HepG2 (cell line): ENCODE data around the gene RPGRIP1. TPM values are rescaled to one million over a fixed set of nuclear protein-coding genes. Genes with fewer than 3 reads are reported as not detected.

ENCODE experiments used
- ATAC-seq: fragments of 200-7000 bp; cut with Tn5 transposase; 3 replicates; pipeline ENCODE4 v1.9.1; 2020; ENCODE audit warnings: mild to moderate bottlenecking, moderate library complexity
- BruUV-seq: library from RNA; stranded (reverse); fragments of 400-500 nt; replicated peaks from 2 replicates; lab custom pipeline; 2021; lab: Mats Ljungman, UMichigan
- CTCF ChIA-PET: fragments of 300-600 bp; formaldehyde crosslinking; extraction: SDS; loops from one replicate; lab custom pipeline; 2021; ENCODE audit warnings: low total read pairs, inconsistent platforms, low intra/inter-chr PET ratio; lab: Yijun Ruan, JAX
- POLR2A ChIA-PET: fragments of 350-600 bp; sonication (Branson Sonifier 250); formaldehyde crosslinking; loops from one replicate; lab custom pipeline; 2020; ENCODE audit warnings: antibody characterized with exemption, inconsistent platforms; lab: Yijun Ruan, JAX
- DNase-seq: peaks from one replicate; pipeline ENCODE4 v3.0.0-alpha.2; 2015; ENCODE audit warnings: low spot score
- FAIRE-seq: peaks from 3 replicates; lab custom pipeline; 2011; peaks lifted over from hg19 to GRCh38; lab: Jason Lieb, UNC
- H2AFZ ChIP-seq: one replicate; pipeline ENCODE4 v1.6.1; 2011; ENCODE audit warnings: low read length, inconsistent platforms
- H3K27ac ChIP-seq: fragments of 300-600 bp; 3 replicates; pipeline ENCODE4 v1.8.0; 2011; ENCODE audit warnings: mixed run types, mild to moderate bottlenecking, mixed read lengths, low read length, inconsistent platforms; ENCODE audit not compliant: insufficient read depth; ENCODE audit errors: extremely low read length
- H3K27me3 ChIP-seq, 2 experiments: fragments of 200-600 bp in 1 of 2; 2 replicates in 1 of 2; 3 replicates in 1 of 2; pipeline versions ENCODE4 v1.6.0 to v1.8.0; 2011; ENCODE audit warnings: low read length in 2 of 2, mild to moderate bottlenecking in 2 of 2, moderate library complexity in 2 of 2, inconsistent platforms in 1 of 2; ENCODE audit not compliant: insufficient read depth in 2 of 2, control insufficient read depth in 1 of 2
- H3K36me3 ChIP-seq, 2 experiments: fragments of 200-600 bp in 1 of 2; replicated peaks in 1 of 2; 2 replicates in 1 of 2; 3 replicates in 1 of 2; pipeline versions ENCODE4 v1.5.1 to v1.8.0; 2011; ENCODE audit warnings: low read length in 2 of 2, inconsistent platforms in 1 of 2; ENCODE audit not compliant: insufficient read depth in 2 of 2, control insufficient read depth in 1 of 2
- H3K4me1 ChIP-seq: 2 replicates; pipeline ENCODE4 v1.5.1; 2012; ENCODE audit warnings: low read length, inconsistent platforms; ENCODE audit not compliant: insufficient read depth
- H3K4me2 ChIP-seq: 2 replicates; pipeline ENCODE4 v1.6.0; 2011; ENCODE audit warnings: low read depth, low read length, inconsistent platforms
- H3K4me3 ChIP-seq, 3 experiments: fragments of 200-600 bp in 1 of 3; sonication (generic), shearing (Covaris generic) in 1 of 3; replicated peaks in 1 of 3; 2 replicates each; pipeline ENCODE4 v1.5.1; 2011 to 2016; ENCODE audit warnings: low read length in 3 of 3, inconsistent platforms in 2 of 3, low read depth in 2 of 3, mild to moderate bottlenecking in 2 of 3, control low read depth in 1 of 3, mixed read lengths in 1 of 3; ENCODE audit not compliant: insufficient read depth in 1 of 3
- H3K79me2 ChIP-seq: one replicate; pipeline ENCODE4 v1.6.1; 2011; ENCODE audit warnings: low read length, inconsistent platforms; ENCODE audit not compliant: insufficient read depth
- H3K9ac ChIP-seq: 2 replicates; pipeline ENCODE4 v1.6.0; 2011; ENCODE audit warnings: mild to moderate bottlenecking, low read depth, low read length, inconsistent platforms; ENCODE audit not compliant: insufficient read depth
- H3K9me3 ChIP-seq: 2 replicates; pipeline ENCODE4 v1.5.1; 2012; ENCODE audit warnings: mild to moderate bottlenecking, low read length
- H4K20me1 ChIP-seq: 2 replicates; pipeline ENCODE4 v1.6.0; 2011; ENCODE audit warnings: inconsistent platforms, mild to moderate bottlenecking, low read length, moderate library complexity; ENCODE audit not compliant: insufficient read depth
- AGO1 ChIP-seq: fragments of 200-400 bp; formaldehyde crosslinking; IDR thresholded peaks from 2 replicates; pipeline ENCODE4 v1.6.1; 2017; ENCODE audit warnings: mild to moderate bottlenecking, low read depth, low read length, moderate library complexity; ENCODE audit not compliant: poor library complexity, severe bottlenecking
- ARID5B ChIP-seq: IDR thresholded peaks from 2 replicates; pipeline ENCODE4 v1.4.0; 2020; ENCODE audit warnings: mild to moderate bottlenecking, missing genetic modification reagents
- ATF7-NPFF ChIP-seq: sonication (generic); formaldehyde crosslinking; IDR thresholded peaks from 2 replicates; pipeline ENCODE4 v1.8.1; 2023; ENCODE audit warnings: mild to moderate bottlenecking, low read depth, missing genetic modification reagents, moderate library complexity
- FOXP1 ChIP-seq, 2 experiments: fragments of 450-650 bp in 1 of 2; IDR thresholded peaks; 2 replicates each; pipeline ENCODE4 v1.6.1; 2017 to 2018; ENCODE audit warnings: antibody characterized with exemption in 1 of 2
- IRF2 ChIP-seq: IDR thresholded peaks from 2 replicates; pipeline ENCODE4 v1.6.1; 2018; ENCODE audit warnings: missing genetic modification reagents, missing compliant biosample characterization
- KAT7 ChIP-seq: IDR thresholded peaks from 2 replicates; pipeline ENCODE4 v1.6.1; 2018; ENCODE audit warnings: borderline replicate concordance, missing compliant biosample characterization
- KAT8 ChIP-seq: IDR thresholded peaks from 2 replicates; pipeline ENCODE4 v1.6.1; 2016; ENCODE audit warnings: missing genetic modification reagents, missing compliant biosample characterization
- MAZ ChIP-seq, 2 experiments: sonication (generic) in 1 of 2; formaldehyde crosslinking in 1 of 2; IDR thresholded peaks; 2 replicates each; pipeline versions ENCODE4 v1.5.0 to v1.6.1; 2012 to 2020; ENCODE audit warnings: low read depth in 2 of 2, mild to moderate bottlenecking in 2 of 2, borderline replicate concordance in 1 of 2, improper control_type of control experiment in 1 of 2, low read length in 1 of 2, missing genetic modification reagents in 1 of 2, moderate library complexity in 1 of 2
- MLLT10 ChIP-seq: sonication (generic); formaldehyde crosslinking; IDR thresholded peaks from 2 replicates; pipeline ENCODE4 v1.4.0; 2020; ENCODE audit warnings: missing genetic modification reagents
- MXI1 ChIP-seq: IDR thresholded peaks from 3 replicates; pipeline ENCODE4 v1.6.1; 2012; ENCODE audit warnings: low read depth, low read length, inconsistent platforms, borderline replicate concordance
- NKX3-1 ChIP-seq: sonication (generic); formaldehyde crosslinking; IDR thresholded peaks from 2 replicates; pipeline ENCODE4 v1.5.0; 2020; ENCODE audit warnings: missing genetic modification reagents
- PTBP1 ChIP-seq: fragments of 200-400 bp; formaldehyde crosslinking; IDR thresholded peaks from 2 replicates; pipeline ENCODE4 v1.6.1; 2018; ENCODE audit warnings: low read length, low read depth; ENCODE audit not compliant: poor library complexity, severe bottlenecking
- SAP130 ChIP-seq: IDR thresholded peaks from 2 replicates; pipeline ENCODE4 v1.6.1; 2016; ENCODE audit warnings: low read depth
- ZNF792 ChIP-seq: IDR thresholded peaks from 2 replicates; pipeline ENCODE4 v1.6.1; 2016
- WGBS: methylation state at CpG from one replicate; pipeline ENCODE4 v1.1.6; 2017; ENCODE audit warnings: low lambda C conversion rate; 5-methylcytosine and 5-hydroxymethylcytosine counted together
- in situ Hi-C: cut with HindIII; loops from 2 replicates; pipeline ENCODE4 v1.10.0; 2017; ENCODE audit warnings: low pct_unique_long_range_greater_than_20kb; ENCODE audit not compliant: extremely low pct_ligation_motif_present
- intact Hi-C: fragments of 100-400 bp; cut with micrococcal nuclease; formaldehyde crosslinking; loops from one replicate; pipeline ENCODE4 v1.10.0; 2022; ENCODE audit not compliant: unreplicated experiment
- polyA plus RNA-seq, 8 experiments: library from polyadenylated mRNA; depleted of rRNA in 3 of 8; stranded (reverse) in 7 of 8; unstranded in 1 of 8; fragments of >200 nt; fragmentation: Illumina TruSeq in 4 of 8; extraction: Trizol in 4 of 8; gene quantifications; 2 replicates each; pipeline versions ENCODE4 v1.2.1 to v1.2.3, GENCODE V29; 2011 to 2016; ENCODE audit warnings: low read depth in 4 of 8, missing spikeins in 1 of 8, mixed read lengths in 1 of 8; ENCODE audit not compliant: insufficient read depth in 1 of 8
- total RNA-seq, 5 experiments: library from RNA; depleted of rRNA; stranded (reverse); fragments of >200 nt; fragmentation: Illumina TruSeq; extraction: Trizol; gene quantifications; 2 replicates each; pipeline ENCODE4 v1.2.3, GENCODE V29; 2016; ENCODE audit warnings: low read depth in 1 of 5
- TF ChIP-seq, protein P1 (sequence below): IDR thresholded peaks from 2 replicates; pipeline ENCODE4 v1.6.1; 2016; ENCODE audit warnings: mild to moderate bottlenecking
- TF ChIP-seq, protein P2 (sequence below): sonication (generic); formaldehyde crosslinking; IDR thresholded peaks from 2 replicates; pipeline ENCODE4 v1.8.0; 2022; ENCODE audit warnings: mild to moderate bottlenecking, missing genetic modification reagents; ENCODE audit not compliant: insufficient replicate concordance

The RPGRIP1 gene
- total and polyA plus RNA-seq, 2 of the 13 experiments (the other 11 are each of a cell fraction or from before 2014, with no cell fraction given), result 0.13 to 1.1 TPM

GRCh38 chr14:21267886-21268616 is 11.8 kb upstream of the RPGRIP1 start:
- H3K4me2 ChIP-seq, result peak overlapping the region; percentile 88
- BruUV-seq, result no TSS peak
- no peak overlapping the region for H2AFZ ChIP-seq
- H3K79me2 ChIP-seq, result peaks cover 66% of the 10 kb centered on the region
- ATAC-seq (no peak), DNase-seq (no peak), FAIRE-seq (no peak)
- no peaks in the 10 kb centered on the region for H3K9me3 ChIP-seq
- intact Hi-C loops, result loop anchor here (1.0 to 2.0 kb wide), 2 partner anchors 41 to 116 kb away; partner anchors contain the start of gene SUPT16H
- ChIA-PET CTCF (no interaction called here), POLR2A (interaction anchor here (1.4 to 6.0 kb wide), 2 partner anchors 9 to 12 kb away, joined by 3 to 68 read pairs; no protein-coding TSS in a partner anchor)
- peaks cover 0 to 5% of the 10 kb centered on the region in 2 experiments; a peak in 2 of 5 replicates for H3K27me3 ChIP-seq
- WGBS, result 1% methylated on average over 16 of the region's 16 CpGs
- peaks cover 44% of the 10 kb centered on the region for H3K4me1 ChIP-seq
- peak overlapping the region; percentile 86 to 98 (median 90) for H3K4me3 ChIP-seq
- peaks cover 61% of the 10 kb centered on the region for H4K20me1 ChIP-seq
- in situ Hi-C loops, result no loop called here
- peaks cover 7 to 38% of the 10 kb centered on the region in 2 experiments for H3K36me3 ChIP-seq
- peak overlapping the region; percentile 100 for H3K9ac ChIP-seq
- peak overlapping the region; percentile 91 for H3K27ac ChIP-seq
- TF ChIP-seq ZNF792 (CRISPR knock-in tag) (peak; percentile 24; the same call in 1 of the 2 replicates), PTBP1 (no peak), NKX3-1 (CRISPR knock-in tag) (0 out of 2 replicates have a peak, but pooled peaks have one; percentile 15), IRF2 (CRISPR knock-in tag) (peak; percentile 18; the same call in 1 of the 2 replicates), MXI1 (peak; percentile 16; the same call in 1 of the 3 replicates), KAT7 (CRISPR knock-in tag) (0 out of 2 replicates have a peak, but pooled peaks have one; percentile 43), MLLT10 (CRISPR knock-in tag) (peak; percentile 88; the same call in 1 of the 2 replicates), KAT8 (0 out of 2 replicates have a peak, but pooled peaks have one; percentile 3), ATF7-NPFF (no peak), ARID5B (CRISPR knock-in tag) (peak; percentile 27; the same call in 1 of the 2 replicates), SAP130 (CRISPR knock-in tag) (peak; percentile 28; the same call in 1 of the 2 replicates), FOXP1 (IDR thresholded peaks at IDR 0.05) (no peak), FOXP1 (CRISPR knock-in tag; IDR thresholded peaks at IDR 0.05) (no peak), MAZ (IDR thresholded peaks at IDR 0.05; ENCODE audit: borderline replicate concordance, low read depth, low read length) (no peak), MAZ (CRISPR knock-in tag; IDR thresholded peaks at IDR 0.05; ENCODE audit: low read depth) (no peak), AGO1 (peak; percentile 33)
- TF ChIP-seq, protein P1, sequence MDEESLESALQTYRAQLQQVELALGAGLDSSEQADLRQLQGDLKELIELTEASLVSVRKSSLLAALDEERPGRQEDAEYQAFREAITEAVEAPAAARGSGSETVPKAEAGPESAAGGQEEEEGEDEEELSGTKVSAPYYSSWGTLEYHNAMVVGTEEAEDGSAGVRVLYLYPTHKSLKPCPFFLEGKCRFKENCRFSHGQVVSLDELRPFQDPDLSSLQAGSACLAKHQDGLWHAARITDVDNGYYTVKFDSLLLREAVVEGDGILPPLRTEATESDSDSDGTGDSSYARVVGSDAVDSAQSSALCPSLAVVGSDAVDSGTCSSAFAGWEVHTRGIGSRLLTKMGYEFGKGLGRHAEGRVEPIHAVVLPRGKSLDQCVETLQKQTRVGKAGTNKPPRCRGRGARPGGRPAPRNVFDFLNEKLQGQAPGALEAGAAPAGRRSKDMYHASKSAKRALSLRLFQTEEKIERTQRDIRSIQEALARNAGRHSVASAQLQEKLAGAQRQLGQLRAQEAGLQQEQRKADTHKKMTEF (CRISPR knock-in tag), result peak; percentile 32; the same call in 1 of the 2 replicates
- TF ChIP-seq, protein P2, sequence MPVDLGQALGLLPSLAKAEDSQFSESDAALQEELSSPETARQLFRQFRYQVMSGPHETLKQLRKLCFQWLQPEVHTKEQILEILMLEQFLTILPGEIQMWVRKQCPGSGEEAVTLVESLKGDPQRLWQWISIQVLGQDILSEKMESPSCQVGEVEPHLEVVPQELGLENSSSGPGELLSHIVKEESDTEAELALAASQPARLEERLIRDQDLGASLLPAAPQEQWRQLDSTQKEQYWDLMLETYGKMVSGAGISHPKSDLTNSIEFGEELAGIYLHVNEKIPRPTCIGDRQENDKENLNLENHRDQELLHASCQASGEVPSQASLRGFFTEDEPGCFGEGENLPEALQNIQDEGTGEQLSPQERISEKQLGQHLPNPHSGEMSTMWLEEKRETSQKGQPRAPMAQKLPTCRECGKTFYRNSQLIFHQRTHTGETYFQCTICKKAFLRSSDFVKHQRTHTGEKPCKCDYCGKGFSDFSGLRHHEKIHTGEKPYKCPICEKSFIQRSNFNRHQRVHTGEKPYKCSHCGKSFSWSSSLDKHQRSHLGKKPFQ, result peak; percentile 30
